Neuronal stem cell (in vitro differentiated cells): ENCODE data around the gene MGLL.

ENCODE experiments used
- DNase-seq: peaks from one replicate; pipeline ENCODE4 v3.0.0-alpha.2; 2013; ENCODE audit warnings: low spot score
- H2AFZ ChIP-seq: one replicate; pipeline ENCODE4 v1.6.1; 2013; ENCODE audit warnings: mild to moderate bottlenecking, low read length, inconsistent platforms
- H2AK5ac ChIP-seq: 2 replicates; pipeline ENCODE4 v1.6.1; 2013; ENCODE audit warnings: low read depth, mild to moderate bottlenecking, inconsistent platforms, low read length, moderate library complexity, mixed read lengths
- H2BK120ac ChIP-seq: 2 replicates; pipeline ENCODE4 v1.6.1; 2013; ENCODE audit warnings: low read depth, mild to moderate bottlenecking, inconsistent platforms, low read length, moderate library complexity, mixed read lengths
- H2BK12ac ChIP-seq: one replicate; pipeline ENCODE4 v1.6.1; 2013; ENCODE audit warnings: low read length, inconsistent platforms
- H2BK15ac ChIP-seq: 2 replicates; pipeline ENCODE4 v1.6.1; 2013; ENCODE audit warnings: mild to moderate bottlenecking, low read length, inconsistent platforms, mixed read lengths
- H2BK5ac ChIP-seq: one replicate; pipeline ENCODE4 v1.6.1; 2013; ENCODE audit warnings: inconsistent platforms, mild to moderate bottlenecking, low read length, moderate library complexity
- H3K14ac ChIP-seq: one replicate; pipeline ENCODE4 v1.6.1; 2013; ENCODE audit warnings: low read length, inconsistent platforms
- H3K18ac ChIP-seq: 2 replicates; pipeline ENCODE4 v1.6.1; 2013; ENCODE audit warnings: low read length, inconsistent platforms
- H3K23ac ChIP-seq: 2 replicates; pipeline ENCODE4 v1.6.1; 2013; ENCODE audit warnings: low read depth, mild to moderate bottlenecking, mixed read lengths, low read length, inconsistent platforms; ENCODE audit not compliant: poor library complexity
- H3K27ac ChIP-seq: replicated peaks from 3 replicates; pipeline ENCODE4 v1.5.1; 2013; ENCODE audit warnings: low read length, inconsistent platforms
- H3K27me3 ChIP-seq, 3 experiments: 2 replicates each; pipeline ENCODE4 v1.6.1; 2013; ENCODE audit warnings: low read length in 3 of 3, mild to moderate bottlenecking in 2 of 3, inconsistent platforms in 1 of 3, low read depth in 1 of 3, mixed read lengths in 1 of 3, moderate library complexity in 1 of 3; ENCODE audit not compliant: control insufficient read depth in 3 of 3, insufficient read depth in 3 of 3
- H3K36me3 ChIP-seq, 2 donors: replicated peaks in 1 of 2; 2 replicates each; pipeline ENCODE4 v1.6.1; 2013; ENCODE audit warnings: low read length in 2 of 2; ENCODE audit not compliant: control insufficient read depth in 2 of 2, insufficient read depth in 2 of 2
- H3K4ac ChIP-seq: 2 replicates; pipeline ENCODE4 v1.6.1; 2013; ENCODE audit warnings: inconsistent platforms, mild to moderate bottlenecking, low read length, moderate library complexity
- H3K4me1 ChIP-seq, 2 donors: 1 replicate in 1 of 2; 2 replicates in 1 of 2; pipeline ENCODE4 v1.6.1; 2013; ENCODE audit warnings: low read length in 2 of 2, low read depth in 1 of 2; ENCODE audit not compliant: control insufficient read depth in 2 of 2, insufficient read depth in 1 of 2
- H3K4me2 ChIP-seq: one replicate; pipeline ENCODE4 v1.6.1; 2013; ENCODE audit warnings: mild to moderate bottlenecking, low read length, inconsistent platforms; ENCODE audit not compliant: insufficient read depth, poor library complexity, severe bottlenecking
- H3K4me3 ChIP-seq, 2 donors: 2 replicates each; pipeline ENCODE4 v1.5.1; 2013; ENCODE audit warnings: low read length in 2 of 2, mild to moderate bottlenecking in 2 of 2, inconsistent platforms in 1 of 2, moderate library complexity in 1 of 2
- H3K79me1 ChIP-seq: one replicate; pipeline ENCODE4 v1.6.1; 2013; ENCODE audit warnings: low read depth, mild to moderate bottlenecking, inconsistent platforms, low read length, moderate library complexity
- H3K9ac ChIP-seq: one replicate; pipeline ENCODE4 v1.6.1; 2013; ENCODE audit warnings: mild to moderate bottlenecking, low read depth, low read length, inconsistent platforms; ENCODE audit not compliant: poor library complexity
- H3K9me3 ChIP-seq, 2 donors: replicated peaks in 1 of 2; 2 replicates each; pipeline versions ENCODE3 to v1.6.1; 2013; ENCODE audit warnings: low read length in 2 of 2, mild to moderate bottlenecking in 2 of 2, inconsistent platforms in 1 of 2, low read depth in 1 of 2, mixed read lengths in 1 of 2, moderate library complexity in 1 of 2; ENCODE audit not compliant: control insufficient read depth in 2 of 2, insufficient read depth in 1 of 2
- H4K8ac ChIP-seq: one replicate; pipeline ENCODE4 v1.6.1; 2013; ENCODE audit warnings: low read depth, mild to moderate bottlenecking, inconsistent platforms, low read length, moderate library complexity
- H4K91ac ChIP-seq: one replicate; pipeline ENCODE4 v1.6.1; 2013; ENCODE audit warnings: low read length, low read depth, mild to moderate bottlenecking, inconsistent platforms; ENCODE audit not compliant: poor library complexity
- WGBS, 2 donors: extraction: QIAGEN DNeasy Blood & Tissue Kit; methylation state at CpG; one replicate each; pipeline ENCODE4 v1.1.7; 2013; ENCODE audit warnings: missing lambda C conversion rate in 2 of 2, mixed read lengths in 1 of 2; ENCODE audit not compliant: insufficient read length in 2 of 2, insufficient replicate concordance in 1 of 2; ENCODE audit errors: extremely low coverage in 2 of 2; 5-methylcytosine and 5-hydroxymethylcytosine counted together

Gene MGLL

GRCh38 chr3:127692501-127693335, 129.6 kb downstream of the MGLL start:
- H2BK5ac ChIP-seq = peak overlapping the region; percentile 72

GRCh38 chr3:127691974-127692373, 130.3 kb downstream of the MGLL start:
- Histone ChIP-seq H3K4me2 (no peak overlapping the region), H3K4me3 (no peak overlapping the region), H2AFZ (no peak overlapping the region), H3K36me3 (no peaks in the 10 kb centered on the region), H3K4ac (no peak overlapping the region), H3K79me1 (no peaks in the 10 kb centered on the region), H2BK5ac (no peak overlapping the region), H2BK12ac (peak overlapping the region; percentile 26), H3K27ac (no peak overlapping the region), H3K23ac (no peak overlapping the region), H2AK5ac (peak overlapping the region; percentile 7), H3K4me1 (peaks cover 4 to 32% of the 10 kb centered on the region in 2 donors), H4K91ac (no peak overlapping the region), H2BK15ac (no peak overlapping the region), H3K18ac (no peak overlapping the region), H3K9me3 (no peaks in the 10 kb centered on the region), H3K14ac (no peak overlapping the region), H3K9ac (no peak overlapping the region), H2BK120ac (no peak overlapping the region), H3K27me3 (peaks cover 0 to 13% (median 0%) of the 10 kb centered on the region in 3 experiments), H4K8ac (no peak overlapping the region)
- DNase-seq = no peak
- WGBS, 2 donors = no CpG with 5 or more reads among the region's 6 CpGs

More at GRCh38 chr3:127692501-127693335, 129.6 kb downstream of the MGLL start:
- no peaks in the 10 kb centered on the region for H3K79me1 ChIP-seq
- peak overlapping the region; percentile 33 for H3K18ac ChIP-seq
- H3K23ac ChIP-seq = no peak overlapping the region
- no peak overlapping the region for H2BK120ac ChIP-seq
- H2BK15ac ChIP-seq = no peak overlapping the region
- H3K4me1 ChIP-seq = peaks cover 4 to 34% of the 10 kb centered on the region in 2 donors
- peak overlapping the region; percentile 7 for H2AK5ac ChIP-seq
- no peak overlapping the region for H3K14ac ChIP-seq
- H2BK12ac ChIP-seq = peak overlapping the region; percentile 26
- peaks cover 0 to 13% (median 0%) of the 10 kb centered on the region in 3 experiments for H3K27me3 ChIP-seq
- no CpG with 5 or more reads among the region's 21 CpGs for WGBS, 2 donors
- H3K4me2 ChIP-seq = no peak overlapping the region
- no peak overlapping the region for H3K4ac ChIP-seq
- H2AFZ ChIP-seq = no peak overlapping the region
- H3K9ac ChIP-seq = no peak overlapping the region
- no peak overlapping the region for H4K8ac ChIP-seq
- H3K9me3 ChIP-seq = no peaks in the 10 kb centered on the region
- DNase-seq = no peak
- no peak overlapping the region for H3K27ac ChIP-seq
- H3K36me3 ChIP-seq = no peaks in the 10 kb centered on the region
- peak overlapping the region; percentile 16 for H4K91ac ChIP-seq
- no peak overlapping the region for H3K4me3 ChIP-seq

DNA sequence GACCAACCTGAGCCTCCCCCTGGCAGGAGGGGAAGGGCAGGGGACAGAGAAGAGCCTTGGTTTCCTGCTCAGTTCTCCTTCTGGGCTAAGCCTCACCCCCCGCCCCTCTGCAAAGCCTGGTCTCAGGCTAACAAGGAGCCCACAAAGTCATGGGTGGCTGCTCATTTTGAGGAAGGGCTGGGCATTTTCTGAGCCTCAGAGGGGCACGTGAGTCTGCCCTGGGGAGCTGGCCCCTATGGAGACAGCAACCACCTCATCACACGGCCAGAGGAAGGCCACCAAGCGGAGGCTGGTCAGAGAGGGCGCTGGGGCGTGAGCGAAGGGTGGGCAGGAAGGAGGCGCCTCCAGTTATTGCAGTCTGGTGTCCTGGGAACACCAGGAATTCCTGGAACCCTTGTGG, 130.8 kb downstream of the MGLL start:
- Histone ChIP-seq H3K4ac (peak overlapping the region; percentile 81), H3K4me1 (peaks cover 4 to 32% of the 10 kb centered on the region in 2 donors), H2BK5ac (peak overlapping the region; percentile 2), H3K27ac (no peak overlapping the region), H2BK12ac (peak overlapping the region; percentile 59), H2BK120ac (no peak overlapping the region), H3K14ac (no peak overlapping the region), H4K91ac (no peak overlapping the region), H3K27me3 (peaks cover 0 to 13% (median 0%) of the 10 kb centered on the region in 3 experiments), H3K36me3 (no peaks in the 10 kb centered on the region), H4K8ac (no peak overlapping the region), H3K9ac (peak overlapping the region; percentile 38), H3K9me3 (no peaks in the 10 kb centered on the region), H2AK5ac (peak overlapping the region; percentile 54), H2AFZ (no peak overlapping the region), H3K23ac (no peak overlapping the region), H3K4me3 (no peak overlapping the region), H2BK15ac (peak overlapping the region; percentile 63), H3K79me1 (no peaks in the 10 kb centered on the region), H3K4me2 (no peak overlapping the region), H3K18ac (peak overlapping the region; percentile 38)
- DNase-seq = no peak
- no CpG with 5 or more reads among the region's 8 CpGs for WGBS, 2 donors

- peak overlapping the region; percentile 38 for H3K18ac ChIP-seq
- H3K4me2 ChIP-seq = no peak overlapping the region
- H2BK120ac ChIP-seq = no peak overlapping the region
- DNase-seq = no peak
- H3K27me3 ChIP-seq = peaks cover 0 to 13% (median 0%) of the 10 kb centered on the region in 3 experiments
- peak overlapping the region; percentile 63 for H2BK15ac ChIP-seq
- no peak overlapping the region for H4K8ac ChIP-seq
- peak overlapping the region; percentile 2 for H2BK5ac ChIP-seq
- H3K27ac ChIP-seq = no peak overlapping the region
- no peaks in the 10 kb centered on the region for H3K79me1 ChIP-seq
- H2AFZ ChIP-seq = peak overlapping the region; percentile 55
- peaks cover 4 to 32% of the 10 kb centered on the region in 2 donors for H3K4me1 ChIP-seq
- WGBS, 2 donors = no CpG with 5 or more reads among the region's 4 CpGs
- no peak overlapping the region for H4K91ac ChIP-seq
- H2BK12ac ChIP-seq = peak overlapping the region; percentile 68
- H3K23ac ChIP-seq = no peak overlapping the region
- no peaks in the 10 kb centered on the region for H3K9me3 ChIP-seq
- no peak overlapping the region for H3K14ac ChIP-seq
- peak overlapping the region; percentile 54 for H2AK5ac ChIP-seq
- no peak overlapping the region for H3K4me3 ChIP-seq
- H3K4ac ChIP-seq = no peak overlapping the region
- H3K9ac ChIP-seq = no peak overlapping the region
- H3K36me3 ChIP-seq = no peaks in the 10 kb centered on the region
These were observed 131.4 kb downstream of the MGLL start for GRCh38 chr3:127690823-127691452.
